Measurements from ENCODE around the gene LHX1.

Gene LHX1

GRCh38 chr17:36923814-36924221 lies 13.5 kb upstream of the LHX1 start:
- no peak for DNase-seq

GRCh38 chr17:36926226-36926625 lies 11.0 kb upstream of the LHX1 start:
- no peak for DNase-seq

GRCh38 chr17:36926701-36927100 lies 10.6 kb upstream of the LHX1 start:
- DNase-seq = no peak

GRCh38 chr17:36928471-36929345 lies 8.6 kb upstream of the LHX1 start:
- DNase-seq = no peak

GRCh38 chr17:36929851-36930582 lies 7.3 kb upstream of the LHX1 start:
- no peak for DNase-seq

GRCh38 chr17:36930583-36930900 lies 6.7 kb upstream of the LHX1 start:
- DNase-seq = no peak

GRCh38 chr17:36931096-36931696 lies 6.1 kb upstream of the LHX1 start:
- DNase-seq = no peak

GRCh38 chr17:36931697-36932382 lies 5.4 kb upstream of the LHX1 start:
- DNase-seq = no peak

GRCh38 chr17:36932383-36932693 lies 4.9 kb upstream of the LHX1 start:
- DNase-seq = no peak

- DNase-seq = no peak
Observed at GRCh38 chr17:36932694-36933511, 4.4 kb upstream of the LHX1 start.

GRCh38 chr17:36933512-36934143 lies 3.6 kb upstream of the LHX1 start:
- DNase-seq = no peak

GRCh38 chr17:36934144-36934691 lies 3.1 kb upstream of the LHX1 start:
- DNase-seq = no peak

GRCh38 chr17:36934692-36935630 lies 2.3 kb upstream of the LHX1 start:
- no peak for DNase-seq

GRCh38 chr17:36935671-36936454 lies 1.4 kb upstream of the LHX1 start:
- no peak for DNase-seq

- DNase-seq = no peak
Observed at GRCh38 chr17:36936455-36937000, 747 bp upstream of the LHX1 start.

- no peak for DNase-seq
Observed at GRCh38 chr17:36937959-36938565, 787 bp downstream of the LHX1 start.

GRCh38 chr17:36938566-36939051 lies 1.3 kb downstream of the LHX1 start:
- DNase-seq = no peak

GRCh38 chr17:36939052-36939801 lies 2.0 kb downstream of the LHX1 start:
- no peak for DNase-seq

All from AML-193 (cell line).